ENCODE data around the gene GID8. TPM values are rescaled to one million over a fixed set of nuclear protein-coding genes. Genes with fewer than 3 reads are reported as not detected.

Gene GID8
- total and polyA plus RNA-seq, 9 of the 15 experiments (the other 6 are each of a cell fraction or from before 2014, with no cell fraction given), result 7.5 to 31.6 (median 22.2) TPM

GRCh38 chr20:62898093-62898964, 39.6 kb upstream of the GID8 start:
- no peak for ATAC-seq
- H3K36me3 ChIP-seq (ENCODE audit: control insufficient read depth, insufficient read depth, low read length), result peaks cover 69% of the 10 kb centered on the region
- DNase-seq (ENCODE audit: extremely low read depth in 1 of 4, low spot score in 3 of 4), result no peak
- H3K9me1 ChIP-seq (ENCODE audit: control insufficient read depth, insufficient read depth, low read length), result no peaks in the 10 kb centered on the region
- H3K79me2 ChIP-seq (ENCODE audit: control insufficient read depth, insufficient read depth, low read length), result 0 out of 3 replicates have a peak, but pooled peaks cover 3% of the 10 kb centered on the region
- ChIA-PET POLR2A (interaction anchor here (0.6 to 2.4 kb wide), 11 partner anchors 9 to 324 kb away, joined by 3 to 6 read pairs (median 3); no protein-coding TSS in a partner anchor), CTCF (ENCODE audit: low intra/inter-chr PET ratio) (interaction anchor here (3.9 kb wide), 1 partner anchor 111 kb away, joined by 30 read pairs; no protein-coding TSS in a partner anchor)
- FAIRE-seq, result no peak
- intact Hi-C loops (cut with micrococcal nuclease) (no loop called here), in situ Hi-C loops (cut with MboI) (no loop called here)
- WGBS (ENCODE audit: insufficient coverage, low coverage, missing lambda C conversion rate), result 95% methylated on average over 16 of the region's 16 CpGs
- no peak for TF ChIP-seq ZNF436 (CRISPR knock-in tag; IDR thresholded peaks at IDR 0.05)
- no peak for TF ChIP-seq THRAP3 (IDR thresholded peaks at IDR 0.05; ENCODE audit: borderline replicate concordance)
- TF ChIP-seq HMGN3 (IDR thresholded peaks at IDR 0.05; ENCODE audit: borderline replicate concordance, extremely low read depth, insufficient read length, low read depth, low read length), result no peak
- no peak for TF ChIP-seq SPI1 (IDR thresholded peaks at IDR 0.05; ENCODE audit: borderline replicate concordance, low read depth, low read length)
- no peak for TF ChIP-seq KDM2B (CRISPR knock-in tag; IDR thresholded peaks at IDR 0.05)
- no peak for TF ChIP-seq ZNF584 (CRISPR knock-in tag; IDR thresholded peaks at IDR 0.05; ENCODE audit: low read depth)
- no peak for TF ChIP-seq IRF2 (CRISPR knock-in tag; IDR thresholded peaks at IDR 0.05)
- TF ChIP-seq CBX5 (IDR thresholded peaks at IDR 0.05; ENCODE audit: borderline replicate concordance, low read depth), result no peak
- TF ChIP-seq NCOA4 (IDR thresholded peaks at IDR 0.05; ENCODE audit: partially characterized antibody), result no peak
- no peaks in the 10 kb centered on the region for H3K9me3 ChIP-seq (replicated peaks; ENCODE audit: control insufficient read depth, insufficient read depth, low read depth, low read length)
- H3K4me2 ChIP-seq (ENCODE audit: insufficient read depth, low read length), result no peak overlapping the region
- peaks cover 13% of the 10 kb centered on the region for H4K20me1 ChIP-seq (replicated peaks; ENCODE audit: control insufficient read depth, insufficient read depth, low read length)
- H3K4me3 ChIP-seq, result no peak overlapping the region
- no peaks in the 10 kb centered on the region for H3K27me3 ChIP-seq (ENCODE audit: control insufficient read depth in 2 of 2, insufficient read depth in 2 of 2, low read length in 2 of 2)
- no TSS peak for BruUV-seq (replicated peaks)
- no peak overlapping the region for H3K27ac ChIP-seq (ENCODE audit: extremely low read depth, low read depth, low read length)
- no peak overlapping the region for H3K9ac ChIP-seq (ENCODE audit: insufficient read depth in 1 of 2, low read depth in 2 of 2, low read length in 2 of 2)
- H3K4me1 ChIP-seq (replicated peaks in 1 of 2; ENCODE audit: control insufficient read depth in 2 of 2, insufficient read depth in 2 of 2, low read length in 2 of 2), result peaks cover 6 to 10% of the 10 kb centered on the region in 2 experiments
- no peak overlapping the region for H2AFZ ChIP-seq (ENCODE audit: low read depth, low read length)
